Neural cell (in vitro differentiated cells): ENCODE data around the gene HAGHL. TPM values are rescaled to one million over a fixed set of nuclear protein-coding genes. Genes with fewer than 3 reads are reported as not detected.
"Not testable (repeated sequence)": the region's sequence is repeated elsewhere in the genome, so short reads cannot be mapped to it uniquely, and the experiment has no call there.

Experiments used
- H2AFZ ChIP-seq: fragments of 200-600, 300-800 bp; sonication (generic), shearing (Covaris generic); 2 replicates; pipeline ENCODE4 v1.6.0; 2014; ENCODE audit warnings: low read depth, mild to moderate bottlenecking, antibody characterized with exemption, low read length, moderate library complexity
- H3F3A ChIP-seq: fragments of 200-600 bp; shearing (Covaris generic); 2 replicates; pipeline ENCODE4 v1.6.1; 2016; ENCODE audit warnings: mild to moderate bottlenecking, moderate library complexity, mixed read lengths, antibody characterized with exemption, low read length; ENCODE audit not compliant: insufficient read depth, poor library complexity, severe bottlenecking
- H3K27ac ChIP-seq: fragments of 200-600, 300-800 bp; sonication (generic), shearing (Covaris generic); 2 replicates; pipeline ENCODE4 v1.5.1; 2014; ENCODE audit warnings: mild to moderate bottlenecking, low read length, moderate library complexity
- H3K27me3 ChIP-seq: fragments of 300-800, 200-600 bp; sonication (generic), shearing (Covaris generic); 2 replicates; pipeline ENCODE4 v1.6.0; 2014; ENCODE audit warnings: mild to moderate bottlenecking, low read depth, low read length, moderate library complexity; ENCODE audit not compliant: insufficient read depth
- H3K36me3 ChIP-seq: fragments of 300-800, 200-600 bp; sonication (generic), shearing (Covaris generic); 2 replicates; pipeline ENCODE4 v1.5.1; 2014; ENCODE audit warnings: mild to moderate bottlenecking, antibody characterized with exemption, low read length, moderate library complexity; ENCODE audit not compliant: insufficient read depth
- H3K4me2 ChIP-seq: fragments of 300-800, 200-600 bp; sonication (generic), shearing (Covaris generic); 2 replicates; pipeline ENCODE4 v1.6.0; 2014; ENCODE audit warnings: mild to moderate bottlenecking, low read length
- H3K4me3 ChIP-seq: fragments of 300-800, 200-600 bp; sonication (generic), shearing (Covaris generic); 2 replicates; pipeline ENCODE4 v1.5.1; 2014; ENCODE audit warnings: mild to moderate bottlenecking, low read length, moderate library complexity
- H3K79me2 ChIP-seq: fragments of 200-600 bp; shearing (Covaris generic); replicated peaks from 2 replicates; pipeline ENCODE4 v1.6.0; 2014; ENCODE audit warnings: mild to moderate bottlenecking, low read length, moderate library complexity; ENCODE audit not compliant: insufficient read depth
- H3K9ac ChIP-seq: fragments of 300-800, 200-600 bp; sonication (generic), shearing (Covaris generic); 2 replicates; pipeline ENCODE4 v1.6.1; 2016; ENCODE audit warnings: mild to moderate bottlenecking, low read length, mixed read lengths
- H3K9me2 ChIP-seq: fragments of 200-600 bp; shearing (Covaris generic); 2 replicates; pipeline ENCODE4 v1.6.1; 2016; ENCODE audit warnings: mild to moderate bottlenecking, low read length, mixed read lengths; ENCODE audit not compliant: insufficient read depth
- H3K9me3 ChIP-seq: fragments of 200-600, 300-800 bp; sonication (generic), shearing (Covaris generic); 2 replicates; pipeline ENCODE4 v1.6.1; 2016; ENCODE audit warnings: mild to moderate bottlenecking, mixed run types, low read length, moderate library complexity, mixed read lengths
- H4K20me1 ChIP-seq: fragments of 200-600 bp; shearing (Covaris generic); 2 replicates; pipeline ENCODE4 v1.6.1; 2016; ENCODE audit warnings: mild to moderate bottlenecking, mixed run types; ENCODE audit not compliant: insufficient read depth
- CTCF ChIP-seq: fragments of 450-650 bp; IDR thresholded peaks from 2 replicates; pipeline ENCODE4 v1.5.1; 2014; ENCODE audit warnings: antibody characterized with exemption, mild to moderate bottlenecking, moderate library complexity; ENCODE audit not compliant: poor library complexity, severe bottlenecking
- EP300 ChIP-seq: fragments of 450-650 bp; conservative IDR thresholded peaks from 2 replicates; pipeline ENCODE4 v1.6.1; 2014; ENCODE audit warnings: antibody characterized with exemption, mild to moderate bottlenecking, moderate library complexity; ENCODE audit not compliant: poor library complexity, severe bottlenecking
- EZH2 ChIP-seq: fragments of 200-600, 300-800 bp; shearing (Covaris generic), sonication (generic); IDR thresholded peaks from 2 replicates; pipeline ENCODE4 v1.6.1; 2014; ENCODE audit warnings: antibody characterized with exemption, low read length, borderline replicate concordance, mild to moderate bottlenecking; ENCODE audit not compliant: insufficient read depth, poor library complexity, severe bottlenecking
- MXI1 ChIP-seq: fragments of 450-650 bp; conservative IDR thresholded peaks from 2 replicates; pipeline ENCODE4 v1.6.1; 2014; ENCODE audit warnings: antibody characterized with exemption, mild to moderate bottlenecking; ENCODE audit not compliant: poor library complexity, severe bottlenecking
- POLR2AphosphoS5 ChIP-seq: IDR thresholded peaks from 2 replicates; pipeline ENCODE4 v1.6.1; 2012
- RAD21 ChIP-seq: fragments of 450-650 bp; conservative IDR thresholded peaks from 2 replicates; pipeline ENCODE4 v1.6.1; 2014; ENCODE audit warnings: antibody characterized with exemption, mild to moderate bottlenecking, moderate library complexity
- REST ChIP-seq: IDR thresholded peaks from 2 replicates; pipeline ENCODE4 v1.6.1; 2012; ENCODE audit warnings: borderline replicate concordance
- SMC3 ChIP-seq: fragments of 450-650 bp; conservative IDR thresholded peaks from 2 replicates; pipeline ENCODE4 v1.6.1; 2014; ENCODE audit warnings: antibody characterized with exemption, mild to moderate bottlenecking, moderate library complexity; ENCODE audit not compliant: poor library complexity
- TAF1 ChIP-seq: IDR thresholded peaks from 2 replicates; pipeline ENCODE4 v1.6.1; 2012; ENCODE audit warnings: low read depth
- polyA plus RNA-seq: library from polyadenylated mRNA; depleted of rRNA; stranded (reverse); fragments of >200 nt; gene quantifications from 2 replicates; pipeline ENCODE4 v1.2.3, GENCODE V29; 2014

The HAGHL gene
- polyA plus RNA-seq, 1 donor from 2014 or later, result 28.3 TPM

GRCh38 chr16:775236-775796, 48.4 kb downstream of the HAGHL start:
- Histone ChIP-seq H3K4me2 (no peak overlapping the region), H3K9ac (no peak overlapping the region)
- TF ChIP-seq RAD21 (no peak), POLR2AphosphoS5 (no peak)

GRCh38 chr16:776298-776697, 49.4 kb downstream of the HAGHL start:
- H3K36me3 ChIP-seq, H3K27ac ChIP-seq, H3K9ac ChIP-seq: not testable (repeated sequence)

More at GRCh38 chr16:775236-775796, 48.4 kb downstream of the HAGHL start:
- Histone ChIP-seq H3K9me3 (no peaks in the 10 kb centered on the region), H3F3A (no peaks in the 10 kb centered on the region), H4K20me1 (no peaks in the 10 kb centered on the region), H3K27me3 (no peaks in the 10 kb centered on the region), H3K36me3 (no peaks in the 10 kb centered on the region), H3K9me2 (no peaks in the 10 kb centered on the region), H3K4me3 (no peak overlapping the region), H3K79me2 (no peaks in the 10 kb centered on the region), H3K27ac (no peak overlapping the region), H2AFZ (no peak overlapping the region)

GRCh38 chr16:776824-777223, 49.9 kb downstream of the HAGHL start:
- H2AFZ ChIP-seq, result no peak overlapping the region
- no peak overlapping the region for H3K9ac ChIP-seq
- H4K20me1 ChIP-seq, result no peaks in the 10 kb centered on the region
- H3K79me2 ChIP-seq, result no peaks in the 10 kb centered on the region
- H3K27ac ChIP-seq, result no peak overlapping the region
- H3K9me2 ChIP-seq, result no peaks in the 10 kb centered on the region
- H3K36me3 ChIP-seq, result no peaks in the 10 kb centered on the region
- H3F3A ChIP-seq, result no peaks in the 10 kb centered on the region
- H3K9me3 ChIP-seq, result no peaks in the 10 kb centered on the region
- H3K27me3 ChIP-seq, result no peaks in the 10 kb centered on the region
- TF ChIP-seq SMC3, result no peak
- TF ChIP-seq CTCF, result no peak
- no peak for TF ChIP-seq EP300
- TF ChIP-seq TAF1, result no peak
- no peak for TF ChIP-seq RAD21
- no peak for TF ChIP-seq MXI1
- no peak for TF ChIP-seq REST
- TF ChIP-seq POLR2AphosphoS5, result no peak
- no peak for TF ChIP-seq EZH2
- no peak overlapping the region for H3K4me2 ChIP-seq
- no peak overlapping the region for H3K4me3 ChIP-seq

More at GRCh38 chr16:776298-776697, 49.4 kb downstream of the HAGHL start:
- H4K20me1 ChIP-seq, H3F3A ChIP-seq, H3K9me2 ChIP-seq, H3K4me3 ChIP-seq, H3K79me2 ChIP-seq, H3K27me3 ChIP-seq, H3K4me2 ChIP-seq, H3K9me3 ChIP-seq, H2AFZ ChIP-seq: not testable (repeated sequence)
